ENCODE measurements around the gene TRIAP1.
A peak's percentile ranks its signal among the peaks of the same experiment; 100 is the strongest.

- peak; percentile 63 for TF ChIP-seq MYC (IDR thresholded peaks at IDR 0.05; ENCODE audit: low read depth, low read length)
- TF ChIP-seq CTCF (IDR thresholded peaks at IDR 0.05; ENCODE audit: low read depth, low read length), result peak; percentile 91
- peak; percentile 92 for TF ChIP-seq POLR2A (IDR thresholded peaks at IDR 0.05; ENCODE audit: extremely low read depth, insufficient read length)
- peak; percentile 74 for TF ChIP-seq MAX (IDR thresholded peaks at IDR 0.05; ENCODE audit: low read depth, low read length)
Observed at GRCh38 chr12:120469450-120470149, 23.4 kb upstream of the TRIAP1 start, which contains the start of gene SRSF9.

Data from NB4 (cell line).